HG02973 (cell line): Measurements from ENCODE around the gene DGCR6.
"Not testable (repeated sequence)": the region's sequence is repeated elsewhere in the genome, so short reads cannot be mapped to it uniquely, and the experiment has no call there.

ENCODE experiments used
- ATAC-seq: cut with Tn5 transposase; IDR thresholded peaks from one replicate; pipeline ENCODE4 v1.9.1; 2021; ENCODE audit warnings: moderate library complexity; ENCODE audit not compliant: unreplicated experiment

Gene DGCR6

DNA sequence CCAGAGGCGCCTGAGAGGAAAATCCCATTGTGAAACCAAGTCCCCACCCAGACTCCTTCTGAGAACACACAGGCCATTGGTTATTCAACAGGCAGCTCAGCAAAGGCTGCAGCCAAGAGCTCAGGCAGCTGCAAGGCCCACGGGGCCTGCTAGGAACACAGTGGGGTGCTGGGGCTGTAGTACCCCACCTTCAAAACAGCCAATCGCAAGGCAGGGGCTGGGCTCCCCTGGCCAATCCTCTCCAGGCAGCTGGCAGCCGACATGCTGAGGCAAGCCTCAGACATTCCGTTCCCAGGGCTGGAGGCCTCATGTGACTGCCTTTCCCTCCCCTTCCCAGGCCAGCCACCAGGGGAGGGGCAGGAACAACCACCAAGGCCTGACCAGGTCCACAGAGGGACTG is 23.3 kb downstream of the DGCR6 start:
- no peak for ATAC-seq

DNA sequence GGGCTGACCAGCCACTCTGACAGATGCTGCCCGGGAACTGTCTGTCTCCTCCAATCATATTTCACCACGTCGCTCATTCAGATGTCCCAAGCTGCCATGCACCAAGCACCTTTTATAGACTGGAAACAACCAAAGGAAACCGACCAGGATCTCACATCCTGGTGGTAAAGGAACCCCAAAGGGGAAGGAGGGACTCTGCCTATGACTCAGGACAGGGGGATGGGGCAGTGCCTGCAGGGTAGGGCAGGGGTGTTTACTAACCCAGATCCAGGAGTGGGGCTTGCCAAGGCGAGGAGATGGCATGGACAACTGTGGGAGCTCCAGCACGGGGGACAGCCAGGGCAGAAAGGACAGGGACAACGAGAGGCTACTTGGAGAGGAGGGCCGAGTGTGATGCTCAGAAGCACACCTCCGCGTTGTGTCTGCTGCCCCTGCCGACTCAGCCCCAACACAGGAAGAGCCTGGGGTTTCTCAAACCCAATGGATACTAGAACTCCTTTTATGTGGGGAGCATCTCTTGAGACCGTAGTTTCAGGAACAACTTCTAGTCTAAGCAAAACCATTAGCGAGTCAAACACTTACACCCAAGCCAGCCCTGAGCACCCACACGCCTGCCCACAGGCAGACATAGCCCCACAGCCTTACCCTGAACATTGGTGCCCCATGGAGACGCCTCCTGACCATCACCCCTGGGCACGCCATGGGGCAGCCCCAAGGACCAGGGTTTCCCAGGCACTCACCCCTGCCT is 26.0 kb downstream of the DGCR6 start:
- no peak for ATAC-seq

GRCh38 chr22:18933914-18934313 is 27.8 kb downstream of the DGCR6 start:
- no peak for ATAC-seq

- ATAC-seq = not testable (repeated sequence)
Observed at GRCh38 chr22:18934688-18935087, 28.6 kb downstream of the DGCR6 start.

GRCh38 chr22:18935889-18936529 is 29.9 kb downstream of the DGCR6 start, which contains the start of gene PRODH:
Gene PRODH (minus strand): TSS chr22:18936293. CDS start chr22:18936287, 6 bp downstream.
- no peak for ATAC-seq

DNA sequence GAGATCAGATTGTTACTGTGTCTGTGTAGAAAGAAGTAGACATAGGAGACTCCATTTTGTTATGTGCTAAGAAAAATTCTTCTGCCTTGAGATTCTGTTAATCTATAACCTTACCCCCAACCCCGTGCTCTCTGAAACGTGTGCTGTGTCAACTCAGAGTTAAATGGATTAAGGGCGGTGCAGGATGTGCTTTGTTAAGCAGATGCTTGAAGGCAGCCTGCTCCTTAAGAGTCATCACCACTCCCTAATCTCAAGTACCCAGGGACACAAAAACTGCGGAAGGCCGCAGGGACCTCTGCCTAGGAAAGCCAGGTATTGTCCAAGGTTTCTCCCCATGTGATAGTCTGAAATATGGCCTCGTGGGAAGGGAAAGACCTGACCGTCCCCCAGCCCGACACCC is 32.6 kb downstream of the DGCR6 start:
- ATAC-seq = not testable (repeated sequence)

GRCh38 chr22:18947105-18947504 is 41.0 kb downstream of the DGCR6 start:
- ATAC-seq = not testable (repeated sequence)

DNA sequence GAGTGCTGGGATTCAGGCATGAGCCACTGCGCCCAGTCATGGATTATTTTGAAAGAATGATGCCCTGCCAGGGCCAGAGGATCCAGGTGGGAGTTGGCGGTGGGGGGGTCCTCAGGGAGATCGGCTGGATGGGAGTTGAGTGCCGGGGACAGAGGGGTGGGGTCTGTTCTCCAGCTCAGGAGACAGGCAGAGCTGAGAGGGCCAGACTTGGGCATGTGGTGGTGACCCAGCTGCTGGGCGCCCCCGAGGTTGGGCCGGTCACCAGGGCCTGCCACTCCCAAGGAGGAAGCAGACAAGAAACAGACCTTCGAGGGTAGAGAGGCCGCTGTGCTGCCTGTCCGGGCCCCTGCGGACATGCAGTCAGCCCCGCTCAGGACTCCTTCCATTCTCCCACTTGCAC is 41.8 kb downstream of the DGCR6 start:
- no peak for ATAC-seq

GRCh38 chr22:18950141-18950540 is 44.0 kb downstream of the DGCR6 start:
- no peak for ATAC-seq

DNA sequence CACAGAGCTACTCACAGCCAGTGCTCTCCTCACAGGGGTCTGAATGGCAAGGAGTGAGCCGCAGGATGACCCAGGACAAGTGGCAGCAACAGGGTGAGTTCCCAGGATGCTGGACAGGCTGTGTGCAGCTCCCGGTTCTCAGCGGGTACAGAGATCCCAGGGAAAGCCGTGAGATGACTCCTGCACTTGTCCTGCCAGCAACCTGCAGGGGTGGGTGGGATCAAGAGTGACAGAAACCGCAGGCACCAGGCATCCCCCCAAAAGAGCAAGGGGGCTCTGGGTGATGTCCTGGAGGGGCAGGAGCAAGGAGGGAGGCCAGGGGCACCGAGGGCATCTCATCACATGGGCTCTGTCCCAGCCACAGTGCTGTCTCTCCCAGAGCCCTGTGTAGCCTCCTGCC is 45.9 kb downstream of the DGCR6 start:
- no peak for ATAC-seq

GRCh38 chr22:18953128-18953527 is 47.0 kb downstream of the DGCR6 start:
- ATAC-seq = not testable (repeated sequence)

DNA sequence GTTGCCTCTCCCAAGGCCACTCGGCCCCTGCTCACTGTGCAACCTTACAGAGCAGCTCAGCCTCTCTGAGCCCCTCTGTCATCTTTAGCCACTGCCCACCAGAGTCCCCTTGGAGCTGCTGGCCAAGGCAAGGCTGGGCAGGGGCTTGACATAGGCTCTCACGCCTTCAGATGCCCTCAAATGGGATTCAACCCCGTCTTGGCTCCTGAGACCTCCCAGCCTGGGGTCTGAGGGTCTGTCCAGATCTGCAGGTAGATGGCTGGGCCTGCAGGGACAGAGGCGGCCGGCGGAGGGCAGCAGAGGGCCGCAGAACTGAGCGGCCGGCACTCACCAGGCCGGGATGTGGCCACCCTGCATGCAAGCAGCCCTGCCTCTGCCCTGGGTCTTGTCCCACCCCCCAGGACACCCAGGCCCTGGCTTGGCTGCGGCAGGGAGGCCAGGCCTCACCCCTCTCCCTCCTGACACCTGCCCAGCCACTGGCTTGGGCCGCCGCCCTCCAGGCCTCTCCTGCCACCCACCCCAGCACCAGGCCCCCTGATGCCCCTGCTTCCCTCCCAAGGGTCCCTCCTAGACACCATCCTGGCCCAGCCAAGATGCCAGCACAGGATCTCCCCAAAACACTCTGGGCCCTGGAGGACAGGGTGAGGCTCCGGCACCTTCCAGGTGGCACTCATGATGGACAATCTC is 48.3 kb downstream of the DGCR6 start:
- not testable (repeated sequence) for ATAC-seq

- no peak for ATAC-seq
Observed at GRCh38 chr22:18954990-18955571, 49.0 kb downstream of the DGCR6 start.

DNA sequence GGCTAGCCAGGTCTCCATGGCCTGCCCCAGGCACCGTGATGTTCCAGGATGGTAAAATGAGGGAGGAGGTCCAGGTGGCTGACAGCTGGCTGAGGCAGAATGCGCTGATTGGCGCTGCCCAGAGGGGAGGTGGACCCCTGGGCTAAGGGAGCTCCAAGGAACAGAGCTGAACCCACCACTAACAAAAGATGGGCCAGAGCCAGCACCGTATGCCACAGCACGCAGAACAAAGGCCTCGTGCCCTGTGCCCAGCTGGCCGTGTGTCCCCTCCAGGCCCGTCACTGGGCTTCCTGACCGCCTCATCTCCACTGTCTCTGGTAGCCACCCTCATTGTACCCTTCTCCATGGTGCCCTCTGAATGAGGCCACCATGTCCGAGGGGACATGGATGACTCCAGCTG is 49.6 kb downstream of the DGCR6 start:
- no peak for ATAC-seq

GRCh38 chr22:18956121-18956895 is 50.2 kb downstream of the DGCR6 start:
- ATAC-seq = not testable (repeated sequence)

DNA sequence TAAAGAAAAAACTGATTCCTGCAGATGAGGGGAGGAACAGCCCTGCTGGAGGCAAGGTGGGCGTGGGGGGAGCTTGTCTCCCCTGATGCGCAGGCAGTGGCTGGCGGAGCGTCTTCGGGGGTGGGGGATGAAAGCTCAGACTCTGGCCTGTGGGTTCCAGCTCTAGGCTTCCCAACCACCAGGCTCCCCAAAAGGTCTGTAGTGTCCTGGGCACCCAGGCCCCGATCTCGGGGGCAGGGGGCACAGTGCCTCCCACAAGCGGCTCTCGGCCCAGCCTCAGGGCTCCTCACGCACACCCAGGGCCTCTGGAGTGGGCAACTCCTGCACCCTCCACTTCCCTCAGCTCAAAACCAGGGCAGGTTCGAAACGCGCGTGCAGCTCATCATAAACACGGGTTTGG is 50.8 kb downstream of the DGCR6 start:
- not testable (repeated sequence) for ATAC-seq

DNA sequence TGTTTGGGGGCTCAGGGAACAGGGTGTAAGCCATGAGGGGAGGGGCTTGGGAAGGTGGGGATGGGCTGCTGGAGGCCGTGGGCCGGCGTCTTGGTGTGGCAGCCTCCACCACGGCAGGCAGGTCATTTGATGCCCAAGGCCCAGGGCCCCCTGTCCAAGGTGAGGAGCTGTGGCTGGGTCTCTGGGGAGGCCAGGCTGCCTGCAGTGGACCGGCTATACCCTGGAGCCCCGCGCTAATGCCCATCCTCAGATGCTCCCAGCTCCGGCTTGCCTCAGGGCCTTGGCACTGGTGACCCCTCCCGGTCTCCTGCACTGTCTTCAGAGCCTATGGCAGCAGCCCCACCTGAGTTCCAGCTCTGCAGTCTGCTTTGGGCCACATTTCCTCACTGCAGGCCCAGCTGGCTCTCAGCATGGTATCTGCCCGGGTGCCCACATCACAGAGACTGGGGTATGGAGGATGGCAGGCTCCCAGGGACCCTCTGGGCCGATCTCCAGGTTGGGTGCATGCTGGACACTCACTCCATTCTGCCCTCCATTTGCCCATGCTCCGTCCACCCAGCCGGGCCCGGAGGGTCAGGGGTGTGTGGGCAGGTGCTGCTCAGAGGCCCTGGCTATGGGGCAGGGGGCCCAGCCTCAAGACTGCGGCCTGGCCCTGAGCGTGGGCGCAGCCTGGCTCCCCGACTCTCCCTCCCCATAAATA is 51.7 kb downstream of the DGCR6 start:
- ATAC-seq = not testable (repeated sequence)

- not testable (repeated sequence) for ATAC-seq
Observed at GRCh38 chr22:18958321-18958705, 52.2 kb downstream of the DGCR6 start.

GRCh38 chr22:18958738-18959137 is 52.6 kb downstream of the DGCR6 start:
- ATAC-seq = not testable (repeated sequence)

DNA sequence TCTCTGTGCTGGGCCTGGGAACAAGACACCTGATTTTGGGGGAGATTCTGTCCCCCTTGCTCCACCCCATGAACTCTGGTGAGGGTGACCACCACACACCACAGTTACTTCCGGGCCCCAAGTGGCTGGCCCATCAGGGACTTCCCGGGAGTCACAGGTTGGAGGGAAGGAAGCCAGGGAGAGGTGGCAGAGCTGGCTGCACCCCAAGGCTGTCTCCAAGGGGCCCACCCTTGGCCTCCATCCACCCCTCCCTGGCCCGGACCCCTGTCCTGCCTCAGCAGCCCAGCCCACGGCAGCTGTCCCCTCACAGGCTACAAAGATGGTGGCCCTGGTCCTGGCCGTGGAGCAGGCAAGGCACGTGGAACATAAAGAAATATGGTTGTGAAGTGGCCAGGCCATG is 53.1 kb downstream of the DGCR6 start:
- ATAC-seq = not testable (repeated sequence)
